ENCODE data around the gene RIN1. TPM values are rescaled to one million over a fixed set of nuclear protein-coding genes. Genes with fewer than 3 reads are reported as not detected.

The RIN1 gene
- polyA plus RNA-seq, 2 donors, result 18.1 to 27.3 TPM

- H3K27ac ChIP-seq (ENCODE audit: low read depth in 2 of 2, low read length in 1 of 2), result no peak overlapping the region
- H3K27me3 ChIP-seq (ENCODE audit: control insufficient read depth in 1 of 2, insufficient read depth in 2 of 2, low read length in 2 of 2), result peaks cover 0 to 9% of the 10 kb centered on the region in 2 donors
- no peaks in the 10 kb centered on the region for H3K9me3 ChIP-seq (ENCODE audit: control insufficient read depth in 2 of 2, insufficient read depth in 1 of 2, low read depth in 1 of 2, low read length in 1 of 2)
- H3K36me3 ChIP-seq (ENCODE audit: control insufficient read depth in 2 of 2, insufficient read depth in 2 of 2, low read length in 1 of 2), result peaks cover 0 to 6% of the 10 kb centered on the region in 2 donors
- H3K4me3 ChIP-seq (ENCODE audit: low read depth in 1 of 2, low read length in 2 of 2), result no peak overlapping the region
- peaks cover 11 to 32% of the 10 kb centered on the region in 2 donors for H3K4me1 ChIP-seq (ENCODE audit: control insufficient read depth in 2 of 2, insufficient read depth in 2 of 2, low read length in 1 of 2)
- WGBS, 2 donors, result 71 to 81% methylated on average over 2 of the region's 2 CpGs
Observed at GRCh38 chr11:66290330-66290621, 46.0 kb downstream of the RIN1 start.

GRCh38 chr11:66289548-66290329, 46.5 kb downstream of the RIN1 start:
- peaks cover 0 to 7% of the 10 kb centered on the region in 2 donors for H3K36me3 ChIP-seq (ENCODE audit: control insufficient read depth in 2 of 2, insufficient read depth in 2 of 2, low read length in 1 of 2)
- peaks cover 0 to 9% of the 10 kb centered on the region in 2 donors for H3K27me3 ChIP-seq (ENCODE audit: control insufficient read depth in 1 of 2, insufficient read depth in 2 of 2, low read length in 2 of 2)
- WGBS, 2 donors, result 11% methylated on average over 36 of the region's 36 CpGs
- H3K27ac ChIP-seq (ENCODE audit: low read depth in 2 of 2, low read length in 1 of 2), result peak overlapping the region; percentile 89 to 93
- no peaks in the 10 kb centered on the region for H3K9me3 ChIP-seq (ENCODE audit: control insufficient read depth in 2 of 2, insufficient read depth in 1 of 2, low read depth in 1 of 2, low read length in 1 of 2)
- peaks cover 11 to 32% of the 10 kb centered on the region in 2 donors for H3K4me1 ChIP-seq (ENCODE audit: control insufficient read depth in 2 of 2, insufficient read depth in 2 of 2, low read length in 1 of 2)
- H3K4me3 ChIP-seq (ENCODE audit: low read depth in 1 of 2, low read length in 2 of 2), result peak overlapping the region; percentile 50 to 52

GRCh38 chr11:66288671-66289547, 47.3 kb downstream of the RIN1 start, which contains the start of gene YIF1A:
Gene YIF1A, minus strand, starts transcription at chr11:66289143. Its CDS starts 158 bp downstream, at chr11:66288985.
- Histone ChIP-seq H3K27ac (ENCODE audit: low read depth in 2 of 2, low read length in 1 of 2) (peak within 1 kb of the TSS; percentile 93 to 96), H3K4me3 (ENCODE audit: low read depth in 1 of 2, low read length in 2 of 2) (peak within 1 kb of the TSS; percentile 73 to 90), H3K9me3 (ENCODE audit: control insufficient read depth in 2 of 2, insufficient read depth in 1 of 2, low read depth in 1 of 2, low read length in 1 of 2) (no peaks in the 10 kb centered on the region), H3K4me1 (ENCODE audit: control insufficient read depth in 2 of 2, insufficient read depth in 2 of 2, low read length in 1 of 2) (peaks cover 11 to 32% of the 10 kb centered on the region in 2 donors), H3K27me3 (ENCODE audit: control insufficient read depth in 1 of 2, insufficient read depth in 2 of 2, low read length in 2 of 2) (peaks cover 0 to 9% of the 10 kb centered on the region in 2 donors), H3K36me3 (ENCODE audit: control insufficient read depth in 2 of 2, insufficient read depth in 2 of 2, low read length in 1 of 2) (peaks cover 0 to 14% of the 10 kb centered on the region in 2 donors)
- WGBS, 2 donors, result 0 to 1% methylated on average over 64 to 87 of the region's 87 CpGs

- 34 to 36% methylated on average over 19 to 20 of the region's 20 CpGs for WGBS, 2 donors
- peak overlapping the region; percentile 91 to 96 for H3K27ac ChIP-seq (ENCODE audit: low read depth in 2 of 2, low read length in 1 of 2)
Observed at GRCh38 chr11:66287889-66288670, 48.2 kb downstream of the RIN1 start.

GRCh38 chr11:66287211-66287888, 48.9 kb downstream of the RIN1 start:
- H3K27ac ChIP-seq (ENCODE audit: low read depth in 2 of 2, low read length in 1 of 2), result no peak overlapping the region
- no peaks in the 10 kb centered on the region for H3K9me3 ChIP-seq (ENCODE audit: control insufficient read depth in 2 of 2, insufficient read depth in 1 of 2, low read depth in 1 of 2, low read length in 1 of 2)
- H3K4me3 ChIP-seq (ENCODE audit: low read depth in 1 of 2, low read length in 2 of 2), result no peak overlapping the region
- peaks cover 11 to 29% of the 10 kb centered on the region in 2 donors for H3K4me1 ChIP-seq (ENCODE audit: control insufficient read depth in 2 of 2, insufficient read depth in 2 of 2, low read length in 1 of 2)
- H3K27me3 ChIP-seq (ENCODE audit: control insufficient read depth in 1 of 2, insufficient read depth in 2 of 2, low read length in 2 of 2), result peaks cover 0 to 6% of the 10 kb centered on the region in 2 donors
- H3K36me3 ChIP-seq (ENCODE audit: control insufficient read depth in 2 of 2, insufficient read depth in 2 of 2, low read length in 1 of 2), result peaks cover 0 to 14% of the 10 kb centered on the region in 2 donors
- WGBS, 2 donors, result 74% methylated on average over 10 of the region's 10 CpGs

More at GRCh38 chr11:66287889-66288670, 48.2 kb downstream of the RIN1 start:
- Histone ChIP-seq H3K36me3 (ENCODE audit: control insufficient read depth in 2 of 2, insufficient read depth in 2 of 2, low read length in 1 of 2) (peaks cover 0 to 14% of the 10 kb centered on the region in 2 donors), H3K4me3 (ENCODE audit: low read depth in 1 of 2, low read length in 2 of 2) (peak overlapping the region; percentile 73 to 90), H3K4me1 (ENCODE audit: control insufficient read depth in 2 of 2, insufficient read depth in 2 of 2, low read length in 1 of 2) (peaks cover 11 to 32% of the 10 kb centered on the region in 2 donors), H3K27me3 (ENCODE audit: control insufficient read depth in 1 of 2, insufficient read depth in 2 of 2, low read length in 2 of 2) (peaks cover 0 to 9% of the 10 kb centered on the region in 2 donors), H3K9me3 (ENCODE audit: control insufficient read depth in 2 of 2, insufficient read depth in 1 of 2, low read depth in 1 of 2, low read length in 1 of 2) (no peaks in the 10 kb centered on the region)

- H3K36me3 ChIP-seq (ENCODE audit: control insufficient read depth in 2 of 2, insufficient read depth in 2 of 2, low read length in 1 of 2), result peaks cover 0 to 14% of the 10 kb centered on the region in 2 donors
- H3K4me3 ChIP-seq (ENCODE audit: low read depth in 1 of 2, low read length in 2 of 2), result no peak overlapping the region
- no peaks in the 10 kb centered on the region for H3K27me3 ChIP-seq (ENCODE audit: control insufficient read depth in 1 of 2, insufficient read depth in 2 of 2, low read length in 2 of 2)
- peaks cover 11 to 26% of the 10 kb centered on the region in 2 donors for H3K4me1 ChIP-seq (ENCODE audit: control insufficient read depth in 2 of 2, insufficient read depth in 2 of 2, low read length in 1 of 2)
- no peak overlapping the region for H3K27ac ChIP-seq (ENCODE audit: low read depth in 2 of 2, low read length in 1 of 2)
- no peaks in the 10 kb centered on the region for H3K9me3 ChIP-seq (ENCODE audit: control insufficient read depth in 2 of 2, insufficient read depth in 1 of 2, low read depth in 1 of 2, low read length in 1 of 2)
- WGBS, 2 donors, result 76 to 79% methylated on average over 5 of the region's 5 CpGs
Observed at GRCh38 chr11:66286699-66287098, 49.5 kb downstream of the RIN1 start.

- Histone ChIP-seq H3K4me3 (ENCODE audit: low read depth in 1 of 2, low read length in 2 of 2) (no peak overlapping the region), H3K27me3 (ENCODE audit: control insufficient read depth in 1 of 2, insufficient read depth in 2 of 2, low read length in 2 of 2) (no peaks in the 10 kb centered on the region), H3K27ac (ENCODE audit: low read depth in 2 of 2, low read length in 1 of 2) (no peak overlapping the region), H3K36me3 (ENCODE audit: control insufficient read depth in 2 of 2, insufficient read depth in 2 of 2, low read length in 1 of 2) (peaks cover 0 to 14% of the 10 kb centered on the region in 2 donors), H3K9me3 (ENCODE audit: control insufficient read depth in 2 of 2, insufficient read depth in 1 of 2, low read depth in 1 of 2, low read length in 1 of 2) (no peaks in the 10 kb centered on the region), H3K4me1 (ENCODE audit: control insufficient read depth in 2 of 2, insufficient read depth in 2 of 2, low read length in 1 of 2) (peaks cover 11 to 23% of the 10 kb centered on the region in 2 donors)
- 84 to 89% methylated on average over 13 of the region's 13 CpGs for WGBS, 2 donors
Observed at GRCh38 chr11:66285250-66285947, 50.8 kb downstream of the RIN1 start.

GRCh38 chr11:66284526-66285078, 51.6 kb downstream of the RIN1 start:
- Histone ChIP-seq H3K4me3 (ENCODE audit: low read depth in 1 of 2, low read length in 2 of 2) (no peak overlapping the region), H3K9me3 (ENCODE audit: control insufficient read depth in 2 of 2, insufficient read depth in 1 of 2, low read depth in 1 of 2, low read length in 1 of 2) (no peaks in the 10 kb centered on the region), H3K4me1 (ENCODE audit: control insufficient read depth in 2 of 2, insufficient read depth in 2 of 2, low read length in 1 of 2) (peaks cover 7 to 16% of the 10 kb centered on the region in 2 donors)

More at GRCh38 chr11:66284526-66285078, 51.6 kb downstream of the RIN1 start:
- Histone ChIP-seq H3K27ac (ENCODE audit: low read depth in 2 of 2, low read length in 1 of 2) (no peak overlapping the region), H3K27me3 (ENCODE audit: control insufficient read depth in 1 of 2, insufficient read depth in 2 of 2, low read length in 2 of 2) (no peaks in the 10 kb centered on the region), H3K36me3 (ENCODE audit: control insufficient read depth in 2 of 2, insufficient read depth in 2 of 2, low read length in 1 of 2) (peaks cover 0 to 14% of the 10 kb centered on the region in 2 donors)
- 94 to 95% methylated on average over 16 of the region's 16 CpGs for WGBS, 2 donors
